GM19467 (cell line): Measurements from ENCODE around the gene AOPEP.

ENCODE experiments used
- ATAC-seq: cut with Tn5 transposase; IDR thresholded peaks from one replicate; pipeline ENCODE4 v1.9.1; 2021; ENCODE audit warnings: mild to moderate bottlenecking, moderate library complexity; ENCODE audit not compliant: unreplicated experiment

The AOPEP gene

GRCh38 chr9:95089257-95090022 lies 362.9 kb downstream of the AOPEP start:
- ATAC-seq = no peak

GRCh38 chr9:95090023-95090791 lies 363.7 kb downstream of the AOPEP start:
- ATAC-seq = no peak

- no peak for ATAC-seq
These were observed 364.5 kb downstream of the AOPEP start for GRCh38 chr9:95090871-95091577.

GRCh38 chr9:95091601-95092261 lies 365.2 kb downstream of the AOPEP start:
- no peak for ATAC-seq

- no peak for ATAC-seq
These were observed 366.0 kb downstream of the AOPEP start for GRCh38 chr9:95092262-95093072.

- no peak for ATAC-seq
These were observed 367.1 kb downstream of the AOPEP start for GRCh38 chr9:95093586-95093985.

- no peak for ATAC-seq
These were observed 367.5 kb downstream of the AOPEP start for GRCh38 chr9:95094002-95094401.

- no peak for ATAC-seq
These were observed 369.3 kb downstream of the AOPEP start for GRCh38 chr9:95095641-95096355.

- no peak for ATAC-seq
These were observed 369.9 kb downstream of the AOPEP start for GRCh38 chr9:95096381-95096780.

GRCh38 chr9:95096807-95097206 lies 370.3 kb downstream of the AOPEP start:
- ATAC-seq = no peak

GRCh38 chr9:95097279-95097678 lies 370.8 kb downstream of the AOPEP start:
- no peak for ATAC-seq

- no peak for ATAC-seq
These were observed 372.0 kb downstream of the AOPEP start for GRCh38 chr9:95098391-95098921.

GRCh38 chr9:95099321-95100070 lies 373.0 kb downstream of the AOPEP start:
- no peak for ATAC-seq

GRCh38 chr9:95100071-95100627 lies 373.6 kb downstream of the AOPEP start:
- no peak for ATAC-seq

GRCh38 chr9:95101326-95101725 lies 374.8 kb downstream of the AOPEP start:
- no peak for ATAC-seq

- ATAC-seq = no peak
These were observed 375.5 kb downstream of the AOPEP start for GRCh38 chr9:95102001-95102433.

- ATAC-seq = no peak
These were observed 376.1 kb downstream of the AOPEP start for GRCh38 chr9:95102572-95102971.

- ATAC-seq = no peak
These were observed 376.8 kb downstream of the AOPEP start for GRCh38 chr9:95103281-95103771.
